Naive thymus-derived CD8-positive, alpha-beta T cell (primary cell): Measurements from ENCODE around the gene KCTD2. TPM values are rescaled to one million over a fixed set of nuclear protein-coding genes. Genes with fewer than 3 reads are reported as not detected.
"Not testable (repeated sequence)": the region's sequence is repeated elsewhere in the genome, so short reads cannot be mapped to it uniquely, and the experiment has no call there.

Experiments used
- ATAC-seq, 2 donors: fragments of 150-1000 bp; cut with Tn5 transposase in 1 of 2; sonication (Bioruptor Pico), chemical (Tn5 transposase) in 1 of 2; 1 replicate in 1 of 2; 2 replicates in 1 of 2; pipeline ENCODE4 v1.10.0; 2021; ENCODE audit warnings: mild to moderate bottlenecking in 2 of 2, moderate library complexity in 2 of 2
- POLR2A ChIA-PET: fragments of 350-600 bp; sonication (Branson Sonifier 250); formaldehyde crosslinking; loops from one replicate; lab custom pipeline; 2021; ENCODE audit warnings: antibody characterized with exemption; lab: Charles Lee
- DNase-seq, 10 donors: peaks; one replicate each; pipeline versions ENCODE4 v3.0.0 to v3.0.0-alpha.2; 2020 to 2022
- H3K27ac Mint-ChIP-seq, 10 donors: one replicate each; pipeline ENCODE4 v1.8.0; 2020 to 2022; ENCODE audit warnings: mild to moderate bottlenecking in 10 of 10, mixed read lengths in 10 of 10, moderate library complexity in 4 of 10, inconsistent platforms in 1 of 10
- H3K27me3 Mint-ChIP-seq, 5 donors: one replicate each; pipeline ENCODE4 v1.8.0; 2021 to 2022; ENCODE audit warnings: mixed read lengths in 5 of 5
- H3K36me3 Mint-ChIP-seq, 3 donors: one replicate each; pipeline ENCODE4 v1.8.0; 2020 to 2022; ENCODE audit warnings: mixed read lengths in 3 of 3, mild to moderate bottlenecking in 2 of 3, inconsistent platforms in 1 of 3
- H3K4me1 Mint-ChIP-seq, 4 donors: one replicate each; pipeline ENCODE4 v1.8.0; 2021 to 2022; ENCODE audit warnings: mixed read lengths in 4 of 4
- H3K4me3 Mint-ChIP-seq, 10 donors: one replicate each; pipeline ENCODE4 v1.8.0; 2020 to 2022; ENCODE audit warnings: mild to moderate bottlenecking in 10 of 10, mixed read lengths in 10 of 10, moderate library complexity in 6 of 10, inconsistent platforms in 1 of 10
- H3K9me3 Mint-ChIP-seq, 9 donors: one replicate each; pipeline ENCODE4 v1.8.0; 2020 to 2022; ENCODE audit warnings: mixed read lengths in 9 of 9, mild to moderate bottlenecking in 3 of 9, inconsistent platforms in 1 of 9, moderate library complexity in 1 of 9
- polyA plus RNA-seq, 3 donors: library from polyadenylated mRNA; unstranded; fragments of 300-500 nt; fragmentation: Illumina TruSeq; gene quantifications; one replicate each; pipeline ENCODE4 v1.2.3, GENCODE V29; 2021
- total RNA-seq, 8 experiments: library from RNA in 2 of 8; stranded (reverse) in 2 of 8; gene quantifications; one replicate each; pipeline ENCODE4 v1.2.3 and lab custom pipeline; 2021 to 2026

Gene KCTD2
- total and polyA plus RNA-seq, 5 experiments from 2014 or later: 6.8 to 28.6 (median 10.9) TPM

DNA sequence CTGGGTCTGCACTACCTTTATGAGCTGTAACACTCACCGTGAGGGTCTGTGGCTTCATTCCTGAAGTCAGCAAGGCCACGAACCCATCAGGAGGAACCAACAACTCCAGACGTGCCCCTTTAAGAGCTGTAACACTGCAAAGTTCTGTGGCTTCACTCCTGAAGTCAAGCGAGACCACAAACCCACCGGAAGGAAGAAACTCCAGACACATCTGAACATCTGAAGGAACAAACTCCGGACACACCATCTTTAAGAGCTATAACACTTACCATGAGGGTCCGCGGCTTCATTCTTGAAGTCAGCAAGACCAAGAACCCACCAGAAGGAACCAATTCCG lies 21.7 kb upstream of the KCTD2 start:
- peaks cover 0 to 25% (median 4%) of the 10 kb centered on the region in 9 donors for H3K9me3 Mint-ChIP-seq
- H3K27ac Mint-ChIP-seq: peak overlapping the region in 9 of 10 donors; percentile 38 to 85 (median 71)
- ATAC-seq: peak; percentile 41 to 51
- H3K4me3 Mint-ChIP-seq: peak overlapping the region in 9 of 10 donors; percentile 8 to 68 (median 59)
- H3K36me3 Mint-ChIP-seq: peaks cover 0 to 29% (median 11%) of the 10 kb centered on the region in 3 donors
- not testable (repeated sequence) for DNase-seq, H3K27me3 Mint-ChIP-seq
- POLR2A ChIA-PET: interaction anchor here (0.6 to 2.6 kb wide), 6 partner anchors 9 to 38 kb away, joined by 3 to 14 read pairs (median 6); partner anchors contain the start of genes ATP5PD, CDR2L and MRPL58
- H3K4me1 Mint-ChIP-seq: peaks cover 9 to 41% (median 18%) of the 10 kb centered on the region in 4 donors

DNA sequence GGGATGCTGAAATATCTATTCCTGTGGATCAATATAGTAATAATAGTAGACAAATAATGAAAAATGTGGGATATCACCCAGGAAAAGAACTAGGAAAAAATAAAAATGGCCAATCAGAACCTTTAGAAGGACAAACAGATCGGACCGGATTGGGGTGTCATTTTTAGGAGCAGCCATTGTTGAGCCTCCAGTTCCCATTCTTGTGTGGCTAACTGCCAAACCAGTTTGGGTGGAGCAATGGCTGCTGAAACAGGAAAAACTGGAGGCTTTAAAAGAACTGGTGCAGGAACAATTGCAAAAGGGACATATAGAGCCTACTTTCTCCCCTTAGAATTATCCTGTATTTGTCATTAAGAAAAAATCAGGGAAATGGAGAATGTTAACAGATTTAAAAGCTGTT lies 20.4 kb upstream of the KCTD2 start:
- not testable (repeated sequence) for H3K27me3 Mint-ChIP-seq, H3K4me3 Mint-ChIP-seq, ATAC-seq, DNase-seq
- Mint-ChIP-seq H3K9me3 (peaks cover 0 to 28% (median 6%) of the 10 kb centered on the region in 9 donors), H3K36me3 (peaks cover 0 to 17% (median 2%) of the 10 kb centered on the region in 3 donors), H3K4me1 (peaks cover 11 to 48% (median 19%) of the 10 kb centered on the region in 4 donors), H3K27ac (peak overlapping the region in 1 of 10 donors; percentile 8)
- POLR2A ChIA-PET: interaction anchor here (1.2 kb wide), 1 partner anchor 20 kb away, joined by 3 read pairs; the partner anchor contains the start of genes ATP5PD and KCTD2

DNA sequence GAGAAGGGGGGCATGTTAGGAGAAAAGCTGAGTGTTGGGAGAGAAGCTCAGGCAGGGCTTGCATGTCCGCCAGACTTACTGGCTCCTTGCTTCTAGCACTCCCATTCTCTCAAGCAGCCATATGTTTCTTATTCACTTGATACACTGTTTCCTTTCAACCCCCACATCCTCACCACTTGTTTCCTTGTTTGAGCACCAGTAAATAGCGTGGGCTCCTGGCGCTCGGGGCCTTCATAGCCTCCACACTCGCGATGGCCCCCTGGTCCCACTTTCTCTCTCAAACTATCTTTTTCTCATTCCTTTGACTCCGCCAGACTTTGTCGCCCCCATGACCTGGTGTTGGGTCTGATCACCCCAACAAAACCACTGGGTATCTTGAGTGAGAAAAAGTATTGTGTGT lies 16.9 kb upstream of the KCTD2 start:
- DNase-seq (peak in 1 of 10 donors; percentile 14), ATAC-seq (no peak)
- Mint-ChIP-seq H3K27me3 (peaks cover 0 to 11% (median 0%) of the 10 kb centered on the region in 5 donors), H3K4me3 (no peak overlapping the region), H3K36me3 (peaks cover 0 to 3% (median 0%) of the 10 kb centered on the region in 3 donors), H3K9me3 (peaks cover 0 to 28% (median 6%) of the 10 kb centered on the region in 9 donors), H3K27ac (peak overlapping the region in 7 of 10 donors; percentile 0 to 100 (median 36)), H3K4me1 (peaks cover 34 to 61% (median 44%) of the 10 kb centered on the region in 4 donors)
- POLR2A ChIA-PET: interaction anchor here (0.9 kb wide), 1 partner anchor 17 kb away, joined by 3 read pairs; the partner anchor contains the start of gene KCTD2

DNA sequence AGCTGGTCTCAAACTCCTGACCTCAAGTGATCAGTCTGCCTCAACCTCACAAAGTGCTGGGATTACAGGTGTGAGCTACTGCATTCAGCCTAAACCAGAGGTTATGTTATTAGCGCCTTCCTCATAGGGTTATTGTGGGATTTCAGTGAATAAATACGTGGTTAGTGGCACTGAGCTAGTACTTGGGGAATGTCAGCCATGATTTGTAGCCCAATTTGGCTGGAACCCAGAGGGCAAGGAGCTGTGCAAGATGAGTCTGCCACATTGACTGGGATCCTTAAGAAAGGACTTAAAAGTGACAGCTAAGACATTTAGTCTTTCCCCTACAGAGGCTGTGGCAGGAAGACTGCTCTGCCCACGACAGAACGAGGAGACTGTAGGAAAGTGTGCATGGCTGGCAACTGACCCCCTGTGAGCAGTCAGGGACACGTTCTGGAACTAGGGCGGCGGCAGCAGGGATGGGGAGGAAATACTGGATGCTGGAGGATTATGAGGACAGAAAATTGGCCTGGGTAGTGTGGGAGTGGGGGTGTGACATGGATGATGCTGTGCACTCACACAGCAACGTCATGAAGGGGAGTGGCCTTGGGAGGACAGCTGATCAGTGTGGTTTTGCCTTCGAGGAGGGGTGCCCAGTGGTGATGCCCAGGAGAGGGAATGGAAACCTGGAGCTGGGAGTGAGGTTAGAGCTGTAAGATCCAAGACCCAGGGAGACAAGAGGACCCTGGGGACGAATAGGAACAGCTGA lies 14.9 kb upstream of the KCTD2 start:
- DNase-seq (peak in 9 of 10 donors; percentile 29 to 75 (median 55)), ATAC-seq (peak in 1 of 2 donors; percentile 19)
- peaks cover 0 to 11% (median 0%) of the 10 kb centered on the region in 5 donors for H3K27me3 Mint-ChIP-seq
- H3K4me3 Mint-ChIP-seq: peak overlapping the region; percentile 71 to 96 (median 90)
- POLR2A ChIA-PET: interaction anchor here (0.5 to 2.4 kb wide), 6 partner anchors 14 to 239 kb away, joined by 3 to 21 read pairs (median 4); partner anchors contain the start of genes ATP5PD, CDR2L, MIF4GD and MRPL58
- H3K27ac Mint-ChIP-seq: peak overlapping the region; percentile 87 to 100 (median 98)
- H3K36me3 Mint-ChIP-seq: peaks cover 0 to 6% (median 0%) of the 10 kb centered on the region in 3 donors
- peaks cover 0 to 14% (median 5%) of the 10 kb centered on the region in 9 donors for H3K9me3 Mint-ChIP-seq
- peaks cover 38 to 63% (median 52%) of the 10 kb centered on the region in 4 donors for H3K4me1 Mint-ChIP-seq

DNA sequence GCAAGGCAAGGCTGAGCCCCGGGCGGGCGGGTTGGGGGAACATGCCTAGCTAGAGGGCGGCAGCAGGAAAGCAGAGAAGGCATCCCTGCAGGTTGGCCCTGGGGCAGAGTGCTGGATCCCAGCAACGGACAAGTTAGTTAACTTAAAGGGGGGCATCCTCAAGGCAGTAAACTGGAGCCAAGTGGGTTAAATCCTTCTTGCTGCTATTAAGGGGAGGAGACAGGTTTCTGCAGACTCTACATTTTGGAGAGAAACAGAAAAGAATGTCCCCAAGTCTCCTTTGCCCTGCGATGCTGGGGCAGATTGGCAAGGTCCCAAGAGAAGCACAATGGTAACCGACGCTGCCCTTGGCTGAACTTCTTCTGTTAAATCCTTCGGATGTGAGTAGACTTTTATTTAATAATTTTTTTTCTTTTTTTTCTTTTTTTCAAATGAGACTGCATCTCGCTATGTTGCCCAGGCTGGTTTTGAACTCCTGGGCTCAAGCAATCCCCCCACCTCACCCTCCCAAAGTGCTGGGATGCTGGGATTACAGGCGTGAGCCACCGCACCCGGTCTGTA lies 14.2 kb upstream of the KCTD2 start:
- peaks cover 0 to 14% (median 5%) of the 10 kb centered on the region in 9 donors for H3K9me3 Mint-ChIP-seq
- DNase-seq (no peak), ATAC-seq (no peak)
- H3K4me3 Mint-ChIP-seq: peak overlapping the region; percentile 87 to 96 (median 90)
- H3K4me1 Mint-ChIP-seq: peaks cover 38 to 66% (median 55%) of the 10 kb centered on the region in 4 donors
- POLR2A ChIA-PET: interaction anchor here (0.5 to 2.4 kb wide), 5 partner anchors 14 to 238 kb away, joined by 3 to 21 read pairs (median 4); partner anchors contain the start of genes ATP5PD, CDR2L, MIF4GD and MRPL58
- peak overlapping the region; percentile 87 to 100 (median 99) for H3K27ac Mint-ChIP-seq
- peaks cover 0 to 6% (median 0%) of the 10 kb centered on the region in 3 donors for H3K36me3 Mint-ChIP-seq
- H3K27me3 Mint-ChIP-seq: peaks cover 0 to 11% (median 0%) of the 10 kb centered on the region in 5 donors

DNA sequence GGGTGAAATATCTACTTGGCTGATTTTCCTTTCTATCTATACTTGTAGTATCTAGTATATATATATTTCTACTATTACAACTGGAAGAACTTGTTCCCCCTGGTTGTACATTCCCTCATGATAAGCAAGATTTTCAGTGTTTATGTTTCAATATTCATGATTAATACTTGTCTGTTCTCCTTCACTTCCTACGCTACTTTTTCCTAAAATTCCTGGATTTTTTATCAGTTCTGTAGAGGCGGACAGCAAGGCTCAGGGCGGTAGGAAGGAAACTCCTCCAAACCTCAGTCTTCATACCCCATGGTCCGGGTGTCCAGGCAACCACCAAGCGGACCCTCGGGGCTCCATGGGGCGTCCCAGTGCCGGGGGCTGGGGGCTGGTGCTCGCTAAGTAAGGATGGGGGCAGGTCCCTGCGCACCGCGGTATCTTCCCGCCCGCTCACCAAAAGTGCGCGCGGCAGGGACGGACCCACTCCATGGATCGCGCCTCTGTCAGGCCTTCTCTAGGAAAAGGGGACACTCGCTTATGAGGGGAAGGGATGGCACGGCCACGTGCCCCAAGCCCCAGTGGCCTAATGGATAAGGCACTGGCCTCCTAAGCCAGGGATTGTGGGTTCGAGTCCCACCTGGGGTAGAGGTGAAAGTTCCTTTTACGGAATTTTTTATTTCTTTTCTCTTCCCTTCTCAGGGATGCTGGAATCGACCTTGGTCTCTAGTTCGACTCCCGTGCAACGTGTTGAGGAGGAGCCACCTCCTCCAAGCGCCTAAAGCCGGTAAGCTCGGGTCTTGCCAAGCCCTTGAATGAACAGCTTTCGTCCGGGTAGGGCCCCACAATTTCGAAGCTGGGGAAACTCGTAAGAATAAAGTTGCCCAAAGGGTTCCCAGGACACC lies 13.4 kb upstream of the KCTD2 start:
- peaks cover 0 to 11% (median 3%) of the 10 kb centered on the region in 3 donors for H3K36me3 Mint-ChIP-seq
- POLR2A ChIA-PET: interaction anchor here (0.7 to 5.0 kb wide), 10 partner anchors 9 to 1338 kb away, joined by 3 to 76 read pairs (median 6); partner anchors contain the start of genes ATP5PD, HID1, KCTD2 and MRPL58
- peak; percentile 65 to 92 (median 88) for DNase-seq
- H3K27ac Mint-ChIP-seq: peak overlapping the region; percentile 98 to 100 (median 100)
- H3K4me3 Mint-ChIP-seq: peak overlapping the region; percentile 85 to 96 (median 89)
- H3K9me3 Mint-ChIP-seq: peaks cover 0 to 14% (median 5%) of the 10 kb centered on the region in 9 donors
- peaks cover 0 to 11% (median 0%) of the 10 kb centered on the region in 5 donors for H3K27me3 Mint-ChIP-seq
- peak; percentile 6 to 11 for ATAC-seq
- peaks cover 38 to 66% (median 56%) of the 10 kb centered on the region in 4 donors for H3K4me1 Mint-ChIP-seq

DNA sequence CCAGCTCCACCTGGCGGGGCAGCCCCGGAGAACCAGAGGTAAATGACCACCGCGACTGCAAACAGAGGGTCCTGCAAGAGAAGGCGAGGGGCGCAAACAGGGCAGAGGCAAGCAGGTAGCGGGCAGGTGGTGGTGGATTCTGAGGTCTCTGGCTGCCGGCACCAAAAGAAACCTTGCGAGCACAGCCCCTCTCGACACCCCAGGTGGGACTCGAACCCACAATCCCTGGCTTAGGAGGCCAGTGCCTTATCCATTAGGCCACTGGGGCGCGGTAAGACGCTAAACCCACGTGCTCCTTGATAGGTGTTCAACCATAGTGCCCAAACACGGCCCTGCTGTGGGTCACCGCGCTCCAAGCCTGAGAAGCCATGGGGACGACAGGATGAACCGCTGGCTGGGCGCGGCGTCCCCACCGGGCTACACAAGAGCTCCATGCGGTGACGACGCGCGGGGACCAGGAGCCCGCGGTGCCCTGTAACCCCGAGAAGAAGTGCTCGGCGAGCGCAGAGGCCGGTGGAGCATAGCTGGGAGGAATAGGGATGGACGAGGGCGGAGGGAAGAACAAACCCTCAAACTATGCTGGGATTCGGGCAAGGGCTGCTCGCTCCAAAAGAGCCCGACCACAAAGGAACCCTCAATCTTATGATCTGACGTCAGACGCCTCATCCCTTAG lies 12.7 kb upstream of the KCTD2 start:
- H3K36me3 Mint-ChIP-seq: peaks cover 3 to 18% (median 7%) of the 10 kb centered on the region in 3 donors
- peak; percentile 24 for ATAC-seq
- peaks cover 0 to 11% (median 0%) of the 10 kb centered on the region in 5 donors for H3K27me3 Mint-ChIP-seq
- H3K27ac Mint-ChIP-seq: peak overlapping the region; percentile 98 to 100 (median 100)
- H3K4me1 Mint-ChIP-seq: peaks cover 38 to 66% (median 56%) of the 10 kb centered on the region in 4 donors
- H3K9me3 Mint-ChIP-seq: peaks cover 0 to 14% (median 5%) of the 10 kb centered on the region in 9 donors
- POLR2A ChIA-PET: interaction anchor here (0.7 to 5.0 kb wide), 16 partner anchors 10 to 1337 kb away, joined by 3 to 76 read pairs (median 4); partner anchors contain the start of genes ATP5PD, HID1, KCTD2 and MRPL58
- peak; percentile 52 to 89 (median 78) for DNase-seq
- H3K4me3 Mint-ChIP-seq: peak overlapping the region; percentile 85 to 96 (median 89)

DNA sequence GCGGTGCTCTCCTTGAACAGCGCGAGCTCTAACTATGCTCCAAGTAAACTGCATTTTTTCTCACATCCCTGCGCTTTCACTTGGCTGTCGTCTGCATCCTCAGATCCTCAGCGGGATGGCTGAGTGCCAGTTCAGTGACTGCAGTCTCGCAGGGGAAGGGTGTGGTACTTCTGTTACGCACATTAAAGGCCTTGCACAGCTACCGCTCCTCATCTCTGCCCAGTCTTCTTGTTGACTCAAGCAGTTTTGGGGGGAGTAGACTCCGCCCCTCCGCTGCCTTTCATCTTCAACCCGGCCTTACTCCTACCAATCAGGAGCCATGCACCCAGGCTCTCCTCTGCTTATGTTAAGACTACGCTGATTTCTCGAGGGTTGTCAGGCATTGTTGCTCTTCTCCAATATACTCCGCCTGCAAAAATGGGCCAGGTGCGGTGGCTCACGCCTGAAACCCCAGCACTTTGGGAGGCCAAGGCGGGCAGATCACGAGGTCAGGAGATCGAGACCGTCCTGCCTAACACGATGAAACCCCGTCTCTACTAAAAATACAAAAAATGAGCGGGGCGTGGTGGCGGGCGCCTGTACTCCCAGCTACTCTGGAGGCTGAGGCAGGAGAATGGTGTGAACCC lies 10.3 kb upstream of the KCTD2 start:
- Mint-ChIP-seq H3K36me3 (peaks cover 9 to 42% (median 13%) of the 10 kb centered on the region in 3 donors), H3K27ac (peak overlapping the region; percentile 98 to 100 (median 100)), H3K4me1 (peaks cover 38 to 57% (median 53%) of the 10 kb centered on the region in 4 donors), H3K27me3 (peaks cover 0 to 11% (median 0%) of the 10 kb centered on the region in 5 donors), H3K4me3 (peak overlapping the region; percentile 79 to 96 (median 88)), H3K9me3 (peaks cover 0 to 6% (median 0%) of the 10 kb centered on the region in 9 donors)
- POLR2A ChIA-PET: interaction anchor here (0.7 to 5.0 kb wide), 16 partner anchors 11 to 330 kb away, joined by 3 to 76 read pairs (median 6); partner anchors contain the start of genes ARMC7, ATP5PD, CDR2L and GGA3
- ATAC-seq (peak; percentile 83 to 85), DNase-seq (peak; percentile 81 to 99 (median 97))

DNA sequence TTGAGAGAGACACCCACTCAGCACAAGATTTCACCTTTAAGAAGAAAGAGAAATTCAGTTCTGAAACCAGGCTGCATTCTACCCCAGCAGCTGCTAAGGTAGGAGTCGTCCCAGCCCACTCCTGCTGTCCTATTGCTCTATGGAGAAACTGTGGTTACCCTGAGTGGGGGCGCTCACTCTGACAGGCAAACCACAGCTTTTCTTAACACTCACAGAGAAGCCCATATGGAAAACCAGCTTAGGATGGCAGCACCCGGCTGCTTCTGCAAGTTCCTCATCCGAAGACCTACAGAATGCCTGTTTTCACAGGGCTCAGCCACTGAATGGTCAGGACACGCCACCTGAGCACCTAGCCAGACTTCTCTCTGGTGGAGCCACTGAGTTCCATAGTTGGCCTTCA lies 7.8 kb upstream of the KCTD2 start:
- ATAC-seq: no peak
- H3K9me3 Mint-ChIP-seq: peaks cover 0 to 6% (median 0%) of the 10 kb centered on the region in 9 donors
- peaks cover 9 to 51% (median 13%) of the 10 kb centered on the region in 3 donors for H3K36me3 Mint-ChIP-seq
- DNase-seq: no peak
- POLR2A ChIA-PET: interaction anchor here (1.1 to 1.4 kb wide), 3 partner anchors 27 to 417 kb away, joined by 3 to 4 read pairs (median 3); partner anchors contain the start of genes HID1, MRPL58 and TMEM94
- peaks cover 0 to 7% (median 0%) of the 10 kb centered on the region in 5 donors for H3K27me3 Mint-ChIP-seq
- H3K27ac Mint-ChIP-seq: peak overlapping the region in 8 of 10 donors; percentile 4 to 78 (median 50)
- peaks cover 22 to 44% (median 32%) of the 10 kb centered on the region in 4 donors for H3K4me1 Mint-ChIP-seq
- no peak overlapping the region for H3K4me3 Mint-ChIP-seq

DNA sequence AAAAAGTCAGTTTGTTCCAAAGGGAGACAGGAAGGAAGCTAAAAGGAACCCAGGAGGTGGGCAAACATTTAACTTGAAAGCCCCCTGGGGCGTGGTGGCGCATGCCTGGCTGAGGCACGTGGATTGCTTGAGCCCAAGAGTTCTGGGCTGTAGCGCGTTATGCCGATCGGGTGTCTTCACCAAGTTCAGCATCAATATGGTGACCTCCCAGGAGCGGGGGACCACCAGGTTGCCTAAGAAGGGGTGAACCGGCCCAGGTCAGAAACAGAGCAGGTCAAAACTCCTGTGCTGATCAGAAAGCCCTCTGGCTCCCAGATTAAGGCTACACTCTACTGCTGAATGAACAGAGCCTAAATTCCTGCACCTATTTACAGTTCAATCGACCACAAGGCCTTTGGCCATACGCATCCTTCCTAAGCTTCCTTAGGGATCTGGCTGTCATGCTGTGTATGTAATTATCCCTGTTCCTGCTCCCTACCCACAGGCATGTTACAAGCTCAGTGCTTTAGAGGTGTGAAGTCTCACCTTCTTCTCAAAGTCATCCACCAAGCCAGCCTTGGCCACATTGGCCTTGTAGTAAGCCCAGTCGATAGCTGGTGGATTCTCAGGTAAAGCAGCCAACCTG lies 5.3 kb upstream of the KCTD2 start:
- no peak for ATAC-seq
- Mint-ChIP-seq H3K27me3 (no peaks in the 10 kb centered on the region), H3K4me1 (peaks cover 13 to 39% (median 29%) of the 10 kb centered on the region in 4 donors), H3K9me3 (no peaks in the 10 kb centered on the region), H3K4me3 (no peak overlapping the region), H3K27ac (peak overlapping the region in 3 of 10 donors; percentile 52 to 76 (median 62)), H3K36me3 (peaks cover 9 to 51% (median 13%) of the 10 kb centered on the region in 3 donors)
- DNase-seq: no peak
- POLR2A ChIA-PET: interaction anchor here (1.0 kb wide), 1 partner anchor 56 kb away, joined by 5 read pairs; no protein-coding TSS in a partner anchor
